Ureter (tissue), 1 donor: ENCODE data around the gene TSPAN5. TPM values are rescaled to one million over a fixed set of nuclear protein-coding genes. Genes with fewer than 3 reads are reported as not detected.

ENCODE experiments used
- DNase-seq: peaks from one replicate; pipeline ENCODE4 v3.0.0-alpha.2; 2020; ENCODE audit warnings: low spot score
- total RNA-seq: library from RNA; stranded (reverse); gene quantifications from one replicate; pipeline ENCODE4 v1.2.4, GENCODE V29; 2023
- donor health status: DM: yes; HTN: yes; CAD: no.

The TSPAN5 gene
- total RNA-seq, 1 donor from 2014 or later: 14.2 TPM

DNA sequence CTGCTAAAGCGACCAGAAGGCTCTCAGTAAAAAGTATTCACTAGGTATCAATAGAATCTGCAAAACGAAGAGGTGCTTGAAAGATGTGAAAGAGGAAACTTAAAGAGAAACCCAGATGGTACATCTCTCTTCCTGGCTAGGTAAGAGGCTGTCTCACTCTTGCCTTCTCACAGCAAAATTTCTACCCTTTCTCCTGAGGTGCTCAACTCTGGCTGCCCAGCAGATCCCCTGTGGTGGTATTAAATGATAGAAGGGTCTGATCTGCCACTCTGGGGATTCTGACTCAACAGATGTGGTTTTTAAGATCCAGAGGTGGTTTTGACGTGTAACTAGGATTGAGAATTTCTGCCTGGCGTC lies 14.9 kb upstream of the TSPAN5 start:
- no peak for DNase-seq

DNA sequence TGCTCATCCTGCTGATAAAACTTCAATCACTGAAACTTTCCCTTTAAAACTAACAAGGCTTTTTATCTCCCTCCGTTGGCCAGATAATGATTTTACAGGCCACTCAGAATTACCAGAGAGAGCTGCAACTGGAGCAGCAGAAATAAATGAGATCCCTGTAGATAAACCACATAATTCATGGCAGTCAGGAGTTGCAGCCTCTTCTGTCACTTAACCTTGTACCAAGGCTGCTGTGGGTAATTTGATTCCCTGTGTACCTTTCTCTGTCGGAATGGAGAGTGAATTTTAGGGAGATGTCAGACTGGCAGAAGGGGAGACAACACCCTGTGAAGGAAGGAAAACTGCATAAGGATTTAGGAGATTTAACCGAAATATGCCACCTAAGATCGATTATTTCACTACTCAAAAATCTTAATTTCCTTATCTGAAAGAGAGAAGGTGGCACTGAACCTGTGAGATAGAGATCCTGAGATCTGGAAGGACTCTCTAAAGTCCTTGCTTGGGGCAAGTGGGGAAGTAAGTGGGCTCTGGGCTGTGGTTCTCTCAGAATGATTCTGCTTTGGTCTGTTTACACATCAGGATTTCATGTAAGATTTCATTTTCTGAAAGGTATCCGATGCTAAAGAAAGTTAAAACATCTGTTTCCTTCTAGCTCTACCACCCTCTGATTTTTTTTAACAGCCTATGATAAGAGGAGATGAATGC lies 14.3 kb upstream of the TSPAN5 start:
- DNase-seq: no peak

DNA sequence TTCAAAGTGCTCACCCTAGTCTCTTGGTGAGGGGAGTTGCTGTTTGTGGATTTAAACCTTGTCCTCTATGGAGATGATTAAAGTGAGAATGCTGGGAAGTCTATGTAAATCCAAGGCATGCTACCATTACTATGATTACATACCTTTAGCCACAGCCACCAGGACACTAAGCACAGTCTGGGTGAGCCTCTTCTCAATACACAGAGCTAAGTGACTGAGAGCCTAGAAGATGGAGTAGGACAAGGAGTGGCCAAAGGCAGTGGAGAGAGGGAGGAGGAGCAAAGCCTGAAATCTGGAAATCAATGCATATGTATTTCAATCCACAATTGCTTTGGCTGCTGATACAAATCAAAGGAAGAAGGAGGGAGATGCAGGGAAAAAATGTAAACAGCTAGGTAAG lies 12.7 kb upstream of the TSPAN5 start:
- DNase-seq: no peak

DNA sequence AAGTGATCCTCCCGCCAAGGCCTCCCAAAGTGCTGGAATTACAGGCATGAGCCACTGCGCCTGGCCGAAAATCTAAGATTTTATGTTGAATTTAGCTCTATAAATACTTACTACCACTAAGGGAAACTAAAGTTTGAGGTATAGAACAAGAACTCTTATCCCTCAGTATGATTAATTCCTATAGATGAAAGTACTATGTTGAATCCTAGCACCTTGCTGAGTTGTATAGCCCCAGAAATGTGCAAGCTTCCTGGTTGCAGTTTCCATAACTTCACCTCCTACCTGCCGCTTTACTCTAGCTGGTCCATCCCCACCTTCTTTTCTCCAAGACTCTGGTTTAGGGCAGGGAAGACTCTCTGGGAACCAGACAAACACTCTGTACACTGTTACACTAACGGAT lies 11.8 kb upstream of the TSPAN5 start:
- DNase-seq: no peak

DNA sequence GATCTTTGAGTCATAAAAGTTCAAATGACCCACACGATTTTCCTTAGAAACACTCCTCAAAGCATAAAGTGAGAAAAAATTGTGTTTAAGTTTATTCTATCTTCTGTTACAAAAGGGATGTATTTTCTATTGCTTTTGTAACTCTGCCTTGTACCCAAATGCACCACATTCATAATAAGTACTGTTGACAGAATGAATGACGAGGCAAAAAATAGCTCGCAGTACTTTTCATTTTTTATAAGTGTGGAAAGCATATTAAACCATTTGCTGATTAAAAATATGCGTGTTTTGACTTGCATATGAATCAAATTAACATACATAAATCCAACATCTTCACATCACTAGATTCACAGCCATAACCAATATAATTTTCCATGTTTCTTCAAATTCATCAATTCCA lies 11.2 kb upstream of the TSPAN5 start:
- DNase-seq: no peak

DNA sequence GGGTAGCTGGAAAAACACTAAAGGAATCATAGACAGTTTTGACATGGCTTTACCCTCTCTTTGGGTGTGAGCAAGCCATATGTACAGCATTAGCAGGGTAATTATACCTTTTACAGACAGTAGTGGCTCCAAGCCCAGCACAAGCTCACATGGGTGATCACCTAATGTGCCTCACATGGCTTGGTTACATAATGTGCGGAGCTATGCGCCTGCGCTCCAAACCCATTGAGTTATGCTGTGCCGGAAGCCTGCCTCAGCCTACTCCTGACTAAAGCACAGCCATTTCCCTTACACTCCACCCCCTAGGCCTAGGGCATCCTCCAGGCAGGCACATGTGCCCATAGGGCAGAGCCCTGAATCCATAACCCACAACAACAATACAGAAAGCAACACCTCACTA lies 6.5 kb upstream of the TSPAN5 start:
- DNase-seq: no peak

DNA sequence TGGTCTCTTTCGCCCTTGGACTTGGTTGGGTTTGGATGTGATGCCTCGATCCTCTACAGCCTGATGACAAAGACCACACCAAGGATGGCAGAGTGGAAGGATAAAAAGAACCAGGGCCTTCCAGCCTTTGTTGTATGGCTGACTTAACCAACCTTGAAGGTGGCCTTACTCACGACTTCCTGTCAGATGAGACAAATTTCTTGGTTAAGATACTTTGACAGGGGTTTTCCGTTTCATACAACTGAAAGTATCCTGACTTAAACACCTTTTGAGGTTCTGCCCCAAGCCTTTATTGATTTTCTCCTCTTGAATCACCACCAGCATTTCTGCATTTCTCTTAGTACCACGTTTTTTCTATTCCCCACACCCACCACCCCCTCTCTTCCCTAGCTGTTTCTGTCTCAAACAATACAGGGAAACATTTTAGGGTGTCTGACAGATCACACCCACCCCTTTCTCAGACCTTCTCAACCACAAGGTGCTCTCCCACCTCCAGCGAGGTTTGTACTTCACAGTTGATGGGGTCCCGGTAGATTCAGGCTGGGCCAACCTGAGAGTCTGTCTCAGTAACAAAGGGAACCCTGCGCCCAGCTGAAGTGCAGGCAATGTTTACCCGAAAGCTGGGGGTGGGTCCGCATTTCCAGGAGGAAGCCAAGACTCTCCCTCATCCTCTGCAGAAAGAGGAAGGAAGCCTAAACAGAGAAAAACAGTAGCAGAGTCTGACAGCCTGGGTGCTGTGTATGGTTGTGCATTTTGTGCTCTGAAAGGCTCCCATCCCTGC lies 5.0 kb upstream of the TSPAN5 start:
- no peak for DNase-seq

DNA sequence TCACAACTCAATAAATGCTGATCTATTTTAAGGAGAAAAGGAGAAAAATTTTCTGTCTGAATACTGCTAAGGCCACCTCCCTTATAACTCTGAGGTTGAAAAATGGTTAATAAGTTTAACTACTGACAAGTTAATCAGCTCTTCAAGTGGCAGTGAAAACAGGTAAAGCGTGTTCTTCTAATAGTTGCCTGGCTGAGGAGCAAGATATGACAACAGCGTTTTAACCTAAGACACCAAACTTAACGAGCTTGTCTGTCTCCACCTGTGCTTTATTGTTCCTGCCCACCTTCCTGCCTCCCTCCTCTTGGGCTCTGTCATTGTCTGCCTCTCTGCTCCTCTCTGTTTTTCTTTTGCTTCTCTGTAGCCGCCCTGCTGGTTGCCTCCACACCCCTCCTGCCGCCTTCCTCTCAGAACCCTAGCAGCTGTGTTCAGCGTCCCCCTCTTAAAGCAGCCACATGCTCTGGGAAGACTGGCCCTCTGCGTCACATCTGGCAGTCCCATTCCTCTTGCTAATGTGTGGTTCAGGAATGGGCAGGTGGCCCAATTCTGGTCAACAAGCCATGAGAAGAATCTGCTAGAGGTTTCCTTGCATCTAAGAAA lies 4.3 kb upstream of the TSPAN5 start:
- no peak for DNase-seq

DNA sequence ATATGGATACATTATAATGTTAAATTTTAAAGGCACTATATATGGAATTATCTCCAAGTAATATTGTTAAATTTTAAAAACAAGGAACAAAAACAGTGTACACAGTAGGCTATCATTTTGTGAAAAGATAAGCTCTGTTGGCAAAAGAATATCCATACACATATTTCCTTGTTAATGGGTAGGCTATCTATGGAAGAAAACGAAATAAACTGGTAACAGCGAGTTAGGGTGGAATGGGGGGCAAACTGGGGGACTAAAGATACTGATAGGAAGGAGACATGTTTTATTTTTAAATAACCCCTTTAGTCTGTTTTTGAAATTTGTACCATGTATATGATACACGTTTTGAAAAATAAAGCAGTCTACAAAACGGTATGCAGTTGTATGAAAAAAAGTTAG lies 3.6 kb upstream of the TSPAN5 start:
- DNase-seq: no peak

DNA sequence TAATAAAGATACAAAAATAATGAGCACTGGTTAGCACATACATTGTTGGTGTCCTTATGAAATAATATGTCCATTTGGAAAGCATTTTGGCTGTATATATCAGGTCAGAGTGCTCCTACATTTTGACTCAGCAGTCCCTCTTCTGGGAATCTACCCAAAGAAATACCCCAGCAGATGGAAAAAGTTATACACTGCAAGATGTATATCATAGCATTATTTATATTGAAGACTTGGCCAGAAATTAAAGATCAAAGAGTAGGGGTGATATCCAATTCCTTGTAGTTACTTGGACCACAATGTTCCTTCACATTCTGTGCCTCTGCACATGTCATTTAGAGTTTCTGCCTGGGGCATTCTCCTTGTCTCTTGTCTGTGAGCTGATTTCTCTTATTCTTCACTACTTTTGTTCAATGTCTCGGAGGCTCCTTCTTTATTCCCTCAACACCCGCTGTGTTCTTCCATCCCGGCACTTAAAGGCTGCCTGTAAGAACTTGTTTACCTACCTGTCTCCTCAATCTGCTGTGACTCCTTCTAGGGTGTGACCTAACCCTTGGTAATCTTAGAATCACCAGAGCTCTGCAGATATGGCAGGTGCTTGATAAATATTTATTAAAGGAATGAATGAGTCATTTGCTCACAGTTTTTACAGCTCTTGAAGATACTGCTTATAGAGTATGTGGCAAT lies 3.1 kb upstream of the TSPAN5 start:
- DNase-seq: no peak

DNA sequence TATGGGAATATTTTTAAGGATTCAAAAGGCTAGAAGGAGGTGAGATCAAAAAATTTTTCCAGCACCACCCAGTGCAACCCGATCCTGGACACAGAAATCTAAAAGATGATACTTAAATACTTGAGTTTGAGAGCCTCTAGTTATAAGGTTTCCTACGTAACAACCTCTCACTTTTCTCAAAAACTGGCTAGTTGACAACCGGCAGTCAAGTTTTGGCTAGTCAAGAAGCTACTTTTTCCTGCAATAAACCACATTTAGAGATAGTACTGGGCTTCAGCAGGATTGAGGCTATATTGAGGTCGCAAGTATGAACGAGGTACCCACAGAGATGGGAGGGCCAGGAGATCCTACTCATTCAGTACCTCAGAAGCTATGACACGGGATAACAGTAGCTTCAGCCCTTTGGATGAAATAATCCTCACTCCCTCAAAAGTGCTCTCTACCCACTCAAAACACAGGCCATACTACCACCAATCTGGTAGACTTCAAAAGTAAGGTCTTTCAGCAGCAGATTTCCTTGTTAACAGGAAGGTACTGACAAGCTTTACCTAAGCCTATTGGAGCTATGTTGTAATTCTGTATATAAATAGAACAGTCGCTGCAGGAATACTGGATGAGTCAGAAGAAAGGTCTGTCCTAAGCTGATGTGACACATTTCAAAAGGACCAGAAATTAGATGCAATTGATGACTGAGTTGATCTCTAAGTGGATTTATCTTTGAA lies 1.5 kb upstream of the TSPAN5 start:
- no peak for DNase-seq

DNA sequence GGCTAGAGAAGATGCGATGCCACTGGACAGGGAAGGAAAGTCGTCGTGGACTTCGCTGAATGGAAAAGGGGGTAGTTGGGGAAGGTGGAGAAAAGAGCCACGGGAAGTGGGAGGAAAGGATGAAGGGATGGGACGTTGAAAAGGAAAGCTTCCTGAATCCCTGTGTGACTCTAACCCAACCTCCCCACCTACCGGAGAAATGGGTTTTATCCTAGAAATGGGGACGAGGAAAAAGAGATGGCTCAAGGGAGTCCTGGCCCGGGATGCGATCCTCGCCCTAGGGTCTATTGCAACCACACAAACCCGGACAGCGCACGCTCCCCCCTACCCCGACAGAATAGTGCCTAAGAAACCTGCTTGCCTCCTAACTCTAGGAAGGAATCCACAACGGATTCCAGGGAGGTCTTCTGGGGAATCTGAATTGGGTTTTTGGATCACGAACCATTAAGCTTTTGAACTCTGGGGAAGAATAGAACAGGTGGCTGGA lies 738 bp upstream of the TSPAN5 start:
- no peak for DNase-seq

DNA sequence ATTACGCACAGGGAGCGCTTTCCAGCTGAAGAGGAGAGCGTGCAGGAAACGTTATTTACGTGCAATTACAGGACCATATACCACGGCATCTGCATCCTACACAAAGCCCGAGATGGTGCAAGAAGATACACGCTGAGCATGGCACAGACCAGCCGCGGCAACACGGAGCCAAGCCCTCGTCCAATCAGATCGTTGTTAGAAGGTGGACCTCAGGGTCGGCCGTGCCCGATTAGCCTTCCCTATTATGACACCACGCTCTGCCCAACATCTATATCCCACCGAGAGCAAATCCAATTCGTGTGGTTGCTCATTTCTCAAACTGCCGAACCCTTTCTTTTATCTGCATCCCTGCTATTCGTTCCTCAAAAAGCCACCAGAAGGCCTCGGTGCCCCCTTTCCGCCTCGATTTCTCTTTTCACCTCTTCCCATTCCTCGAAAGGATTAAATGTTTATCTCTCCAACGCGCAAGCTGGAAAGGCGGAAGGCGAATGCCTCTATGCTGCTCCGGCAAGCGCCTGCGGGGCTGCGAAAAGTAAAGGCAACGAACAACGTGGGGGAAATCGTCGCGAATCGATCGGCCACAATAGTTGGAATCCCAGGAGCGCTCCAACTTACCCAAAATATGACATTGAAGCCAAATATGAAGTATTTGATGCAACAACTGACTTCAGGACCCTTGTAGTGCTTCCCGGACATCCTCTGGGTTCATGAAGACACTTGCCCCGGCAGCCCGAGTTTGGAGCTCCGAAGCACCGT lies 702 bp downstream of the TSPAN5 start:
- DNase-seq: no peak

DNA sequence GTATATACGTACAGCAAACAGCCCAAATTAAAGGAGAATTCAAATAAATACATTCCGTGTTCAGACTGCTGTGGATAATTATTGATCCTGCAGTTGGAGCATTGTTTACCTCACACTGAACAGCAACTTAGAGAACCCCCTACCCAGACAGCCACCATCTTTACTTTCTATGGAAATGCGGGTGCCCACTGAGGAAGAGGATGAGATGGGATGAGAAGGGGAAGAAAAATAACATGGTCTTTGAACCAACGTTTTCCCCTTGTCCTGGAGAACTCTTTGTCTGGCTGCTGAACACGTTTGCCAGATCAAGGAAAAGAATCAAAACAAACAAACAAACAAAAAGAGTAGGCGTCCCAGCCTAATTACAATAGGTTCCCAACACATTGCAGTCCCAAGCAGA lies 1.5 kb downstream of the TSPAN5 start:
- no peak for DNase-seq

DNA sequence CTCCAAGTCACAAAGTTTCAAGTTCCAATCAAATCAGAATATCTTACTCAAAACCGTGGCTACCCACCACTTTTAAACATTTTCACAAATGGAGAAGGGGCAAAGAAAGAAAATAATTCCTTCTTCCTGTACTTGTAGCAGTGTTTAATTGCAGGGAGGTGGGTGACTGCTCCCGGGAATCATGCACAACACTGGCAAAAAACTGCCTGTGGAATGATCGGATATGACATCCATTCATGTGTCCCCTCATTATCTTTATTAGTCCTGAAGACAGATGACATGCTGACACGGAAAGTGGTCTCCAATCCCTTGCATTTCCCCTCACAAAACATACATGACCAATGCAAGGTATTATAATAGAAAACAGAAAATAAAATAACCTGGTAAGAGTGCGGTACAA lies 2.0 kb downstream of the TSPAN5 start:
- DNase-seq: no peak

DNA sequence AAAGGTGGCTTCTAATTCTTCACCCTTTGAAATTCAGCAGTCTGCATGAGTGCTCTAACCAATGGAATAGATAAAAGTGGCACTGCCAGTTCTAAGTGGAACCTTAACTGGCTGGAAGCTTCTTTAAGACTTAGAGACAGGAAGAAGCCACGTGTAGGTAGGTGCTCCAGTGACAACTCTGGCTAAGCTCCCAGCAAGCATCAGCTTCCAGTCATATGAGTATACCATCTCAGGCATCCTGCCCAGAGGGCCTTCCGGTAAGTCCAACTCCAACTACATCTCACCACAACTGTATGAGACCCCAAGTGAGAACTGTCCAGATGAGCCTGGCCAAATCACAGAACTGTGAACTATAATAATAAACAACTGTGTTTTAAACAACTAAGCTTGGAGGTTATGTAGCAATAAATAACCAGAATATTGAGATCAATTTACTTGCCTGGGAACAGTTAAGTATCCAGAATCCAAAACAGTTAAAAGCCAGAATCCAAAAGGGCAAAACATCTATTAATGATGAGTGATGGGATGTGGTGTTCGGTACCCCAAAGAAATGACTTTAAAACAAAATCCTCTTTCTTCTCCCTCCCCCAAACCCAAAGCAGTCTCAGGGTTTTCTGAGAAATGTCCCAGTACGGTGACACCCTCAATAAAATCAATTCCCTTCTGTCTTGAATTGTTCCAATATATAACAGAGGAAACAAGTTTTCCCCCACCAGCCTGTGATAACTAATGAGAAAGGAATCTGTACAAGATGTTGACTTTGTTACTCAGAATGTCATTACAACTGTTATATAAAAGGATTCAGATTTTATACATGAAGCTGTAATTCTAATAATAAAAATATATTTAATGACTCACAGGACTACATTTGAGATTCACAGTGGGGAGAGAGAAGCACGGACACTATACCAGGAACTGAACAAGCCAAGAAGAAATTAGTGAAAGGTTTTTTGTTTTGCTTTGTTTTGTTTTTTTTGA lies 4.2 kb downstream of the TSPAN5 start:
- no peak for DNase-seq

DNA sequence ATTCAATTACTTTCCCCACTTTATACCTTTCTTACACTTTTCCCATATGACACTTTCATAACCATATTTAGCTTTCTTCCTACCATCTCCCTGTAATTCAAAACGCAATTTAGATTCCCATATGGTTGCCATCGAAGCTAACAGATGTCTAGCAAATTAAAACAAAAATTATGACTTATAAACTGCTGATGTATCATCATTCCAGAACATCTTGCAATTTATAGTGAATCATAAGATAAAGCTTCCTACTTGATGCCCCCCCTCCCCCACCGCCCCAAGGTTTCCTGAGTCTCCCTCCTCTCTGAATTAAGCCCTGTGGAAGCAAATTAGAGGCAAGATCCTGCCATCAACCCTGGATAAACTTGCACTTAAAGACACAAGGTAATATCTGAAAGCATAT lies 5.4 kb downstream of the TSPAN5 start:
- DNase-seq: no peak

DNA sequence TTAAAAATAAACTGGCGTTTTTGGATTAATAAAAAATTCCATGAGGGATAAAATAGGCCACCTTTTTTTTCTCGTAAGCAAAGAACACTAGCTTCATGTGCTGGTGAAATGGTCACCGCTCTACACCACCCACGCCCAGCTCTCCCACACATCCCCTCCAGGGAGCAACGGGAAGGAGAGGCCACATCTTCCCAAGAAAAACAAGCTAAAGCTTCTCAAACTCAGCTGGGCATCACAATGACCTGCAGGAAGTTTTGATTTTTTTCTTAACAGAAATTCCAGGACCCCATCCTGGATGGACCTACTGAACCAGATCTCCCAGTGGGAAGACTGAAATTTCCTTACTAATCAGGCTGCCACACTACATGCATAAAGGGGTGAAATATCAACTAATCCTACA lies 9.8 kb downstream of the TSPAN5 start:
- DNase-seq: no peak

DNA sequence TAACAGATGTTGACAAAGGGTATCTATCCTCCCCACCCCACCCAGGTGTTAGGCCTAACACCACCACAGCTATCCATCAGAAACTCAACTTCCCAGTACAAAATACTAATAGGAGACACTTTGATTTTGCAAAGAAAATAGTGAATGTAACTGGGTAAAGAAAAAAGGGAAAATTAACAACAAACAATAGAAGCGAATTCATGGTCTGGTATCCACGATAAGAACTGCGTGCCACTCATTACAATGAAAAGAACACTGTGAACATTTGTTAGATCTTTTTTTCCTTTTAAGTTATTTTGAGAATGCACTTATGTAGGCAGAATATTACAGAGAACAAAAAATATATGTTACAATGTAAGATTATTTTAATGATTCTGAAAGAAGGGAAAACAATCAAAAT lies 12.0 kb downstream of the TSPAN5 start:
- no peak for DNase-seq

DNA sequence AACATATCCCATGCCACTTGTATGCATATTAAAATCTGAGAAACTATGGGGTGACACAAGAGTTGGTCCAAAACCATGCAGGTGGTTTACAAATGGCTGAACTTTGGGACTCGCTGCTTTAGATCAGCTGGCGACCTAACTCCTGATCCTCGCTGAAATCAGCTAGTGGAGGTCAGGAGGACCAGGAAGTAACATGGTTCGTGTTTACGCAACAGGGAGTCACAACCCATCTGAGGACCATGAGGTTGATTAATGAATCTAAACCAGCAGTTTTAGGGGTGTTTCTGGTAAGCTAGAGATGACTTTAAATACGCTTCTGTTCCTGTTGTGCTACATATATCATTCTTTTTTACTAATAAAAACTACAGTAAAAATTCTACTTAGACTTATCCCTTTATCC lies 12.9 kb downstream of the TSPAN5 start:
- no peak for DNase-seq
